Karpas-422 (cell line): Measurements from ENCODE around the gene DPYSL3. TPM values are rescaled to one million over a fixed set of nuclear protein-coding genes. Genes with fewer than 3 reads are reported as not detected.

Experiments used
- DNase-seq: peaks from one replicate; pipeline ENCODE4 v3.0.0-alpha.2; 2015
- H2AFZ ChIP-seq: fragments of 200-600 bp; sonication (generic); 2 replicates; pipeline ENCODE4 v1.6.1; 2014; ENCODE audit warnings: antibody characterized with exemption, low read length, mixed read lengths
- H3K27ac ChIP-seq: fragments of 200-600 bp; sonication (generic); 2 replicates; pipeline ENCODE4 v1.5.1; 2014; ENCODE audit warnings: mild to moderate bottlenecking, low read length, moderate library complexity
- H3K27me3 ChIP-seq: fragments of 200-600 bp; sonication (generic); 2 replicates; pipeline ENCODE4 v1.6.1; 2014; ENCODE audit warnings: low read length, mixed read lengths
- H3K36me3 ChIP-seq: fragments of 200-600 bp; sonication (generic); 2 replicates; pipeline ENCODE4 v1.6.1; 2014; ENCODE audit warnings: low read length, mixed read lengths; ENCODE audit not compliant: insufficient read depth
- H3K4me1 ChIP-seq: fragments of 200-600 bp; sonication (generic); 2 replicates; pipeline ENCODE4 v1.6.1; 2014; ENCODE audit warnings: mild to moderate bottlenecking, low read length, mixed read lengths
- H3K4me2 ChIP-seq: fragments of 200-600 bp; sonication (generic); 2 replicates; pipeline ENCODE4 v1.6.1; 2014; ENCODE audit warnings: low read length, low read depth, mild to moderate bottlenecking; ENCODE audit not compliant: poor library complexity, severe bottlenecking
- H3K4me3 ChIP-seq: fragments of 200-600 bp; sonication (generic); 2 replicates; pipeline ENCODE4 v1.5.1; 2014; ENCODE audit warnings: mild to moderate bottlenecking, antibody characterized with exemption, low read length, mixed read lengths
- H3K79me2 ChIP-seq: fragments of 200-600 bp; sonication (generic); 2 replicates; pipeline ENCODE4 v1.6.1; 2014; ENCODE audit warnings: mild to moderate bottlenecking, low read length, mixed read lengths
- H3K9ac ChIP-seq: fragments of 200-600 bp; sonication (generic); 2 replicates; pipeline ENCODE4 v1.6.0; 2014; ENCODE audit warnings: low read length
- H3K9me2 ChIP-seq: fragments of 200-600 bp; sonication (generic), shearing (Covaris generic); replicated peaks from 2 replicates; pipeline ENCODE4 v1.6.0; 2014; ENCODE audit warnings: mild to moderate bottlenecking, low read length, moderate library complexity; ENCODE audit not compliant: insufficient read depth
- H3K9me3 ChIP-seq: fragments of 300-700, 200-600 bp; sonication (generic); 2 replicates; pipeline ENCODE4 v1.6.1; 2014; ENCODE audit warnings: low read length, mixed read lengths
- H4K20me1 ChIP-seq: fragments of 200-600 bp; sonication (generic); 2 replicates; pipeline ENCODE4 v1.6.1; 2014; ENCODE audit warnings: mild to moderate bottlenecking, antibody characterized with exemption, low read length, low read depth; ENCODE audit not compliant: insufficient read depth
- total RNA-seq: library from RNA; depleted of rRNA; stranded (reverse); fragments of >200 nt; shearing (Covaris generic); gene quantifications from 2 replicates; pipeline ENCODE4 v1.2.3, GENCODE V29; 2014; ENCODE audit warnings: low replicate concordance

The DPYSL3 gene
- total RNA-seq, 1 experiment from 2014 or later = not detected

GRCh38 chr5:147484708-147485020, 25.2 kb downstream of the DPYSL3 start:
- no peak overlapping the region for H2AFZ ChIP-seq
- DNase-seq = no peak
- no peaks in the 10 kb centered on the region for H4K20me1 ChIP-seq
- H3K79me2 ChIP-seq = no peaks in the 10 kb centered on the region
- no peaks in the 10 kb centered on the region for H3K36me3 ChIP-seq
- no peaks in the 10 kb centered on the region for H3K9me2 ChIP-seq
- no peak overlapping the region for H3K27ac ChIP-seq
- H3K9ac ChIP-seq = no peak overlapping the region
- no peaks in the 10 kb centered on the region for H3K27me3 ChIP-seq
- no peaks in the 10 kb centered on the region for H3K9me3 ChIP-seq
- peaks cover 10% of the 10 kb centered on the region for H3K4me1 ChIP-seq
- no peak overlapping the region for H3K4me2 ChIP-seq
- H3K4me3 ChIP-seq = no peak overlapping the region

GRCh38 chr5:147483961-147484707, 25.7 kb downstream of the DPYSL3 start:
- no peaks in the 10 kb centered on the region for H4K20me1 ChIP-seq
- no peaks in the 10 kb centered on the region for H3K36me3 ChIP-seq
- H3K4me3 ChIP-seq = no peak overlapping the region
- H3K9me3 ChIP-seq = no peaks in the 10 kb centered on the region
- no peaks in the 10 kb centered on the region for H3K79me2 ChIP-seq
- H3K4me2 ChIP-seq = no peak overlapping the region
- no peak overlapping the region for H3K27ac ChIP-seq
- H3K4me1 ChIP-seq = peaks cover 16% of the 10 kb centered on the region
- no peak overlapping the region for H3K9ac ChIP-seq
- no peak for DNase-seq
- H3K9me2 ChIP-seq = no peaks in the 10 kb centered on the region
- H2AFZ ChIP-seq = no peak overlapping the region
- no peaks in the 10 kb centered on the region for H3K27me3 ChIP-seq

- Histone ChIP-seq H3K4me1 (peaks cover 20% of the 10 kb centered on the region), H3K9me3 (no peaks in the 10 kb centered on the region), H3K27me3 (no peaks in the 10 kb centered on the region), H4K20me1 (no peaks in the 10 kb centered on the region), H3K4me2 (no peak overlapping the region), H3K9me2 (no peaks in the 10 kb centered on the region), H2AFZ (no peak overlapping the region), H3K4me3 (no peak overlapping the region), H3K9ac (no peak overlapping the region), H3K27ac (no peak overlapping the region), H3K79me2 (no peaks in the 10 kb centered on the region), H3K36me3 (no peaks in the 10 kb centered on the region)
- DNase-seq = no peak
Observed at GRCh38 chr5:147483188-147483790, 26.6 kb downstream of the DPYSL3 start.

- Histone ChIP-seq H3K27me3 (no peaks in the 10 kb centered on the region), H3K27ac (no peak overlapping the region), H3K4me1 (peaks cover 20% of the 10 kb centered on the region), H3K79me2 (no peaks in the 10 kb centered on the region), H3K9me2 (no peaks in the 10 kb centered on the region), H3K9ac (no peak overlapping the region), H2AFZ (no peak overlapping the region), H3K36me3 (no peaks in the 10 kb centered on the region), H4K20me1 (no peaks in the 10 kb centered on the region), H3K4me2 (no peak overlapping the region), H3K4me3 (no peak overlapping the region), H3K9me3 (no peaks in the 10 kb centered on the region)
- no peak for DNase-seq
Observed at GRCh38 chr5:147482706-147483180, 27.1 kb downstream of the DPYSL3 start.

GRCh38 chr5:147481874-147482705, 27.8 kb downstream of the DPYSL3 start:
- H4K20me1 ChIP-seq = no peaks in the 10 kb centered on the region
- no peak overlapping the region for H2AFZ ChIP-seq
- H3K4me1 ChIP-seq = peaks cover 20% of the 10 kb centered on the region
- H3K36me3 ChIP-seq = no peaks in the 10 kb centered on the region
- H3K4me3 ChIP-seq = no peak overlapping the region
- no peak overlapping the region for H3K9ac ChIP-seq
- DNase-seq = no peak
- no peaks in the 10 kb centered on the region for H3K27me3 ChIP-seq
- no peaks in the 10 kb centered on the region for H3K79me2 ChIP-seq
- H3K4me2 ChIP-seq = no peak overlapping the region
- no peak overlapping the region for H3K27ac ChIP-seq
- H3K9me3 ChIP-seq = no peaks in the 10 kb centered on the region
- H3K9me2 ChIP-seq = no peaks in the 10 kb centered on the region

- no peaks in the 10 kb centered on the region for H4K20me1 ChIP-seq
- no peak overlapping the region for H3K27ac ChIP-seq
- H3K4me3 ChIP-seq = no peak overlapping the region
- no peaks in the 10 kb centered on the region for H3K27me3 ChIP-seq
- no peaks in the 10 kb centered on the region for H3K9me2 ChIP-seq
- no peaks in the 10 kb centered on the region for H3K36me3 ChIP-seq
- no peak for DNase-seq
- H3K79me2 ChIP-seq = no peaks in the 10 kb centered on the region
- no peak overlapping the region for H3K9ac ChIP-seq
- no peaks in the 10 kb centered on the region for H3K9me3 ChIP-seq
- H2AFZ ChIP-seq = no peak overlapping the region
- H3K4me1 ChIP-seq = peaks cover 20% of the 10 kb centered on the region
- H3K4me2 ChIP-seq = no peak overlapping the region
Observed at GRCh38 chr5:147481376-147481775, 28.5 kb downstream of the DPYSL3 start.

- Histone ChIP-seq H2AFZ (no peak overlapping the region), H3K27me3 (no peaks in the 10 kb centered on the region), H3K27ac (no peak overlapping the region), H3K9me3 (no peaks in the 10 kb centered on the region), H3K4me3 (no peak overlapping the region), H3K4me2 (no peak overlapping the region), H3K4me1 (peaks cover 20% of the 10 kb centered on the region), H3K79me2 (no peaks in the 10 kb centered on the region), H3K36me3 (no peaks in the 10 kb centered on the region), H4K20me1 (no peaks in the 10 kb centered on the region), H3K9ac (no peak overlapping the region), H3K9me2 (no peaks in the 10 kb centered on the region)
- DNase-seq = no peak
Observed at GRCh38 chr5:147479949-147480348, 29.9 kb downstream of the DPYSL3 start.

GRCh38 chr5:147479444-147479843, 30.4 kb downstream of the DPYSL3 start:
- no peak overlapping the region for H3K4me2 ChIP-seq

More at GRCh38 chr5:147479444-147479843, 30.4 kb downstream of the DPYSL3 start:
- no peak overlapping the region for H2AFZ ChIP-seq
- no peak overlapping the region for H3K27ac ChIP-seq
- no peaks in the 10 kb centered on the region for H3K9me3 ChIP-seq
- H3K36me3 ChIP-seq = no peaks in the 10 kb centered on the region
- DNase-seq = no peak
- H3K4me1 ChIP-seq = peaks cover 20% of the 10 kb centered on the region
- no peaks in the 10 kb centered on the region for H3K79me2 ChIP-seq
- H4K20me1 ChIP-seq = no peaks in the 10 kb centered on the region
- H3K4me3 ChIP-seq = no peak overlapping the region
- no peak overlapping the region for H3K9ac ChIP-seq
- no peaks in the 10 kb centered on the region for H3K9me2 ChIP-seq
- no peaks in the 10 kb centered on the region for H3K27me3 ChIP-seq
